GDM1 (cell line): ENCODE data around the gene TMEM238L.
"Not testable (repeated sequence)": the region's sequence is repeated elsewhere in the genome, so short reads cannot be mapped to it uniquely, and the experiment has no call there.

Experiments used
- DNase-seq: peaks from one replicate; lab custom pipeline; 2025; lab: John Stamatoyannopoulos, UW

The TMEM238L gene

GRCh38 chr17:10803830-10804475 lies at the start of gene TMEM238L:
Gene TMEM238L, minus strand, starts transcription at chr17:10804099. Its CDS starts 136 bp downstream, at chr17:10803963.
- DNase-seq: no peak

GRCh38 chr17:10846636-10847035 lies 42.7 kb upstream of the TMEM238L start:
- not testable (repeated sequence) for DNase-seq

DNA sequence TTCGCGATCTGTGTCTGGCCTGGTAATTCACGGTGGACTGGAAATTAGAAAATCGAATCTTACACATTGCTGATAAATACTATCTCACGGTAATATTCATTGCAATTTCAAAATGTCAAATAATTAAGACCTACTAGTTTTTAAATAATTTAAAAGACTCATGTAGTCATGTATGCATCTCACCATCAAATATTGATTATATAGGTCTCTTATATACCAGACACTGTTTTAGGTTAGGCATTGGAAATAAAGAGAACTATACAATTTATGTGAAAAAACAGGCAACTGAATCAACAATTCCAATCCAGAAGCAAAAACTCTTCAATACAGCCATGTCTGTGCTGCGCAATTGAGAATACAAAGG lies 41.5 kb upstream of the TMEM238L start:
- DNase-seq: no peak

DNA sequence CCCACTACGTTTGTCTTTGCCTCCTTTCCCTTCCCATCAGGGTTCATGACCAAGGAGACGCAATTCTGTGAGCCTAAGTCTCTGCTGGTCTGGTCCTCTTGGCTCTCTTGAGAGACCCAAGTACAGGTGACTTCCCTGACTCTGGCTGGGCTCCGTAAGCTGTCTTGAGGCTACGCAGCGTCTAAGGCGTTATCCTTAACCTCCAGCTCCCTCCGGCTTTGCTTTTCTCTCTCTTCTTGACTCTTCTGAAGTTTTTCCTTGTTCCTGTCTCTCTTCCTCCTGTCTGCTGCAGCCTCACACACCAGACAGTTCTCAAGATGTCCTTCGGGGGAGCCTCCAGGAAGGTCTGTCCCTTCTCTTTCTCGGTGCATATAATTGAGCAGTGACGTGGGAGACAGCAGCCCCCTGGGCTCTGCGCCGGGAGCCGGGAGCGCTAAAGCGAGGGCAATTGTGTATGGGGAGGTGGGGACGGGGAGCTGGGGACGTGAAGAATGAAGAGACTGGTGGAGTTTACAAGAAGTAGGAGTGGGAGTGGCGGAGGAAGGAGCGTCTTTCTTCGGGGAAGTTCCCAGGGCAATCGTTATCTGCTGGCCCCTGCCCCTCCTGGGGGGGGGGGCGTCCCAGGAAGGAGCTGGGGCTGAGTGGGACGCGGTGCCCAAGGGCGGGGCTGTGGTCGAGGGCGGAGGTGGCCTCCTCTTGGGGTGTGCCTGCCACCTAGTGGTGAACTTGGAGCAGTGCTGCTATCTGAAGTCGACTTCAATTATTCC lies 40.9 kb upstream of the TMEM238L start:
- peak; percentile 45 for DNase-seq

- no peak for DNase-seq
Observed at GRCh38 chr17:10843811-10844210, 39.9 kb upstream of the TMEM238L start.

DNA sequence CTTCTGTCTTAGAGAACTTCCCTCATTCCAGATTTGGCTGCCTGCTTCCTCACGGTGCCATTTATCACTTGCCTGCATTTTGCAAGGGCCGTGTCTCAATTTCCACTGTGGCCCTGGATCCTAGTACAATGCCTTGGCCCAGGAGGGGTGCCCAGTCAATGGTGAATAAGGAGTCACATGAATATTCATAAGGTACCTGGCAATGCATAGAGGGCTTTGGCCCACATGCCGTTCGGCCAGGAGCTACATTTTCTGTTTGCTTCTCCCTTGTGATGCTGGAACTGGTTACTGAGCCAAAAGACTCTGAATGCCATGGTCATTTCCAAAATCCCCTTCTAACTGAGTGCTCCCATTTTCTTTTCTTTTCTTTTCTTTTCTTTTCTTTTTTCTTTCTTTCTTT lies 38.8 kb upstream of the TMEM238L start:
- no peak for DNase-seq

- no peak for DNase-seq
Observed at GRCh38 chr17:10838682-10839081, 34.8 kb upstream of the TMEM238L start.

- DNase-seq: no peak
Observed at GRCh38 chr17:10837921-10838320, 34.0 kb upstream of the TMEM238L start, which contains the start of gene PIRT. Gene PIRT, minus strand, starts transcription at chr17:10838087. Its CDS starts 12,442 bp downstream, at chr17:10825645.

DNA sequence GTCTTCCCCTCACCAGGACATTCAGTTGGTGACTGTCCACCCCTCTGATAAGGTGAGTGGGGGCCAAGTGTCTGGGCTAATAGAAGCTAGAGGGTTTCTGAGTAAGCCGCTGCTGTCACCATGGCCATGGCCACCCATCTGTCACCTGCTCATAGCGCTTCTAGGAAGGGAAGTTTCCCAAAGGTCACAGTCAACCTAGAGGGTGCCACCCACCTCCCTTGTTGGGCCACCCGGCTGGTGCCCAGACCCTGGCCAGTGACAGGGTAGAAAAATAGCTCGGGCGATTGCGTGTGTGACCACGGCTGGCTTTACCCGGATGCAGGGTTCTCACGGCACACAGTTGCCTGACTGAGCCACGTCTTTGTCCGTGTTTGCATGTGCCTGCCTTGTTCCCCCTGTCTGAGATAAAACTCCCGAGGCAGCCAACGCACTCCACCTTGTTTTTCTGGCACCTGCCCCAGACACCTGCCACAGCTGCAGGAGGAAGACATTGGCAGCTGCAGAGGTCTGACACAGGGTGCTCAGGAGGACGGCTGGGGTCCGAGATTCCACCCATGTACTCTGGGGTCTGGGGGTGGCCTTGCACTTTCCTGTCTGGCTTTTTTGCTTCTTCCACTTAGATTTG lies 33.2 kb upstream of the TMEM238L start:
- DNase-seq: no peak

- no peak for DNase-seq
Observed at GRCh38 chr17:10836145-10836544, 32.2 kb upstream of the TMEM238L start.

- no peak for DNase-seq
Observed at GRCh38 chr17:10831696-10832095, 27.8 kb upstream of the TMEM238L start.

DNA sequence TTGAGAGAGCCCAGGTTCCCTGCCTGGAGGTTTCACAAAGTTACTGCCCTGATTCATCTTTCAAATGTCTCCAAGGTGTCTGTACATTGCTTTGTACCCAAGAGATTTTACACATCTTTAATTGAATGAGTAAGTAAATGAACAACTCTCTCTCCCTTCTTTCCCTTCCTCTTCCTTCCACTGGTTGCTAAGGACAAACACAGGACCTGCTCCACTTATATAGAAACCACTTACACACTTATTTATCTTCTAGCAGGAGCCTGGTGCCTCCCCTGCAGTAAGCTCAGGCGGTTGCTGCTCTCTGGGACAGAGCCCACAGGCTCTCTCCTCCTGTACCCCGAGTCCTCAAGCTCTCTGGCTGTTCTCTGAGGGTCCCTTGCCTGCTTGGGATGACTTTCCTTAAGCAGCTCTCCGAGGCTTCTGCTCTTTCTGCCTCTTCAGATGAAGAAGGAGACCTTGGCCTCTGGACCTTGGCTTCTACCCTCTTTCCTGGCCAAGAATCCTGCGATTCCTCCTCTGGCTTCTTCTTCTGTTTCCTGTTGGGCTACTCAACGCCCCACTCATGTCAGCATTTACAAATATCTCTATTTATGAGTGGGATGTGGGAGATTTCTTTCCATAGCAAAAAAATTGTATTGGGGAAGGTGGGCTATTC lies 24.1 kb upstream of the TMEM238L start:
- no peak for DNase-seq

DNA sequence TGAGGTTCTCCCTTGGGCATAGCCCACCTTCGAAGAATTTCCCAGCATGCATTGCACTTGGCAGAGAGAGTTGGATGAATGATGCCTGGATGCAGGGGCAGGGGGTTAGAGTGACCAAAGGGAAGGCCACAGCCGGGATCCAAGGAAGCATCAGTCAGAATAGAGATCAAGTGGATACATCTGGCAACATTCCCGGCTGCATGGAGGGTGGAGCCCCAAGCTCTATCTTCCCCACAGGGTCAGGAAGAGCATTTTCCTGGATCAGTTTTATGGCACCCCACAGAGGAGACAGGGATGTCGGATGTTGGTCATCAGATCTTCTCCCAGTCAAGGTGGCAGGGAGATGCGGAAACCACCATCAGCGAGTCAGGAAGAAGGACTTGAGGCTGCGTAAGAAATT lies 21.0 kb upstream of the TMEM238L start:
- DNase-seq: no peak

DNA sequence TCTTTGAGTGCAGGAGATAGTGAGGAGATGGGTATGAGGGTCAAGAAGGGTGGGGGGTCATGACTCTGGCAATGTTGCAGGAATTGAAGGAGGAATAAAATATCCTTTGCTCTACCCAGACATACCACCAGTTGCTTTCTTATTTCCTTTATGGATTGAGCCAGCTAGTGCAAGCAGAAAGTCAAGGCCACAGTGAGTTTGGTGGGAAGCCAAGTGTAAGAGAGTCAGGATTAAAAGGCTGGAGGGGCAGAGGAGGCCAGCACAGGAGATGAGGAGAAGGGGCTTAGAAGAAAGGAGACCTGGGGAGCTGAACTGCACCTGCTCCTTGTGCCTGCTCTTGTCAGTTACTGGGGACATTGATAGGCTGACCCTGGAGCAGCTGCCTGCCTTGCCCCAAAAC lies 17.9 kb upstream of the TMEM238L start:
- no peak for DNase-seq

DNA sequence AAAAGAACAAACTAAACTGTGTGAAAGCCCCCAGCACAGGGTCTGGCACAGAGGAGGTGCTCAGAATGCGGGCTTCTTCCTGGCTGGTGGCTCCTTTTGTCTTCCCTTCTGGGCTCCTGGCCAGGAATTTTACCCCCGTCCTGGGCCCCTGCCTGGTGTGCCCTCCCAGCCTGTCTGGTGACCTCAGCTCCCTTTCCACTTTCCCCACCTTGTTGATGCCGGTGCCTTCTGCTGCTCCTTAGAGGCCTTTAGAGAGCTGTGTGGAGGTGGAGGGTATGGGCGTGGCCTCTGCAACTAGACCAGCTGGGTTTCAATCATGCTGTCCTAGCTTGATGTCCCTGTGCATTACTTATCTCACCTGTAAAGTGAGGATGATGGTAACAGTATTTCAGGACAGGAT lies 17.2 kb upstream of the TMEM238L start:
- no peak for DNase-seq

- DNase-seq: no peak
Observed at GRCh38 chr17:10815319-10815718, 11.4 kb upstream of the TMEM238L start.

- DNase-seq: no peak
Observed at GRCh38 chr17:10814075-10814474, 10.2 kb upstream of the TMEM238L start.

- no peak for DNase-seq
Observed at GRCh38 chr17:10812674-10813073, 8.8 kb upstream of the TMEM238L start.

DNA sequence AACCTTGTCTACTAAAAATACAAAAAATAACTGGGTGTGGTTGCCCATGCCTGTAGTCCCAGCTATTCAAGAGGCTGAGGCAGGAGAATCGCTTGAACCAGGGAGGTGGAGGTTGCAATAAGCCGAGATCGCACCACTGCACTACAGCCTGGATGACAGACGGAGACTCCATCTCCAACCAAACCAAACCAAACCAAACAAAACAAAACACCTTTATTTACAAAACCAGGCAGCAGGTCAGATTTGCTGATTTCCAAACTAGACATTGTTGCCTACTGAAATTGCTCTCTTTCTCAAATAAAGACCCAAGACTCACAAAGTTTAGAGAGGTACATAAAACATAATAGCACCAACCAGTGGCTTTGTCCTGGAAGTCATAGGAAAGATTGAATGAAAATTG lies 5.7 kb upstream of the TMEM238L start:
- DNase-seq: no peak

- no peak for DNase-seq
Observed at GRCh38 chr17:10807704-10808128, 3.8 kb upstream of the TMEM238L start.

GRCh38 chr17:10806545-10807262 lies 2.8 kb upstream of the TMEM238L start:
- no peak for DNase-seq

- DNase-seq: no peak
Observed at GRCh38 chr17:10805911-10806310, 2.0 kb upstream of the TMEM238L start.
